HG02938 (cell line): Measurements from ENCODE around the gene COL17A1.

ENCODE experiments used
- ATAC-seq: cut with Tn5 transposase; IDR thresholded peaks from one replicate; pipeline ENCODE4 v1.9.1; 2021; ENCODE audit warnings: mild to moderate bottlenecking, moderate library complexity; ENCODE audit not compliant: unreplicated experiment

COL17A1 gene

GRCh38 chr10:103995134-103995533 lies 90.5 kb downstream of the COL17A1 start:
- ATAC-seq, result no peak

GRCh38 chr10:103991393-103992128 lies 94.1 kb downstream of the COL17A1 start:
- ATAC-seq, result no peak

DNA sequence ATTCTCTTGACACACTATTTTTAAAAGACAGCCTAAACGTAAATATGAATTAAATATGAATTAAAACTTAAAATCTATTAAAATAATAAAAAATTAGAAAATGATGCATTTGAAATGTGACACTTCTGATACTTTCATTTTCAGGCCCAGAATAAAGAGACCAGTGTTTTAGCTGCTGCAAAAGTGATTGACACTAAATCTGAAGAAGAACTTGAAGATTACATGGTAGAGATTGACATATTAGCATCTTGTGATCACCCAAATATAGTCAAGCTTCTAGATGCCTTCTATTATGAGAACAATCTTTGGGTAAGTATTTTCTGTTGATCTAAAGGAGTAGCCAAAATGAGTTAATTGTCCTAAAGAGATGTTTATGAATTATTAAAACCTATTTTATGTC lies 95.1 kb downstream of the COL17A1 start:
- no peak for ATAC-seq

GRCh38 chr10:103990121-103990520 lies 95.6 kb downstream of the COL17A1 start:
- no peak for ATAC-seq

- no peak for ATAC-seq
These were observed 99.3 kb downstream of the COL17A1 start for GRCh38 chr10:103986360-103986759.

DNA sequence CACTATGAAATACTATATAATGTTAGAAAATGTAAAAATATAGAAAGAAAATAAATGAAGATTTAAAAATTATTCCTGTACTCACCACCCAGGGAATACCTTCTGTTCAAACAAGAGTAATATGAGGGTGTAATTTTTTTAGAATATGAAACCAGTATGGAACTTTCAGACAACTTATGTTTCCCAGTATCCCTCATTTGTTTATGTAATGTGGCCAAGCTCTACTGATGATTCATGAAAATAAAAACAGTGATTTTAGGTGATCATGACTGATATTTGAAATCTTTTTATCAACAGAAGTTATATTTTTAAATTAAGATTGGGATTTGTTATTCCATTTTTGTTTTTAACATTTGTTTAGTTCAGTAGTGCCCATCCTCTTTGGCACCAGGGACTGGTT lies 100.0 kb downstream of the COL17A1 start:
- ATAC-seq, result no peak

DNA sequence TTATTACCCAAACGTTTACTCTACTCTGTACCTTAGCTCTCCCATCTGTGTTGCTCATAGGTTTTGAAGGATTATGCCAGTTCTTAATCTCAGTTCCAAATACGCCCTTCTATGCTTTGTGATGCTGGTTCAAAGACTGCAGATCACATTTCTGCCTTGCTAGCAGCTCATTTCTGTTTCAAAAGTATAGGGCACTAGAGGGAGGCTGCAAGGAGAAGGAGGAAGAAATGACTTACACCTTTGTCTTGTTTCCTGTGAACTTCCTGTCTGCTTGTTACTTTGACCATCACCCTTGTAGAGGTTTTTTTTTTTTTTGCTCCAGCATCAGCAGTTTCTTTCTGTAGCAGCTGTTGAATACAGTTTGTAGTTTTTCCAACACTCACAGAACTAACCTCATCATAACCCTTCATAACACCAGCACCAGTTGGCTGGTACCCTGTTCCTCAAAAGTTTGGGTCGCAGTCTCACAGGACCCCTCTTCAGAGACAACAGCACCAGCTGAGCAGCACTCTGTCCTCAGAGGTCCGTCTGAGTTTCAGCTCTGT lies 102.2 kb downstream of the COL17A1 start:
- ATAC-seq, result peak; percentile 82

DNA sequence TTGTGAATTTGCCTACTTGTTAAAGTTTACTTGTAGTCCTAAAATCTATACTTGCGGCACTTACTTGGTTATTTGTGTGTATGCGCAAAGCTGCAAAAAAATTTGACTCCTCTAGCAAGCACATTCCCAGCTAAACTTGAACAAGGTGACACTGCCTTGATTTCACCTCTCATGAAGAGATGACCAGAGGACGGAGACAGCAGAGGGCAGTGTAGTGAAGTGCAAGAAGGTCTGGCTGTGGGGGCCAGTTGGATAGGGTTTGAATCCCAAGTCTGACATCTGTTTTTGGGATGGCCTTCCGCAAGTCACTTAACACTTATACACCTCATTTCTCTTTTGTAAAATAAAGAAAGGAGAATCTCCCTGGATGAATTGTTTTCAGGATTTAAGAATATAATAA lies 103.0 kb downstream of the COL17A1 start:
- ATAC-seq, result no peak
